GM12873 (cell line): Measurements from ENCODE around the gene KPNA1.

Experiments used
- TF ChIP-seq, protein P1 (sequence below): IDR thresholded peaks from 2 replicates; pipeline ENCODE4 v1.5.1; 2012; ENCODE audit warnings: low read depth, mild to moderate bottlenecking, moderate library complexity, low read length, control low read depth; ENCODE audit not compliant: insufficient read depth; ENCODE audit errors: missing control alignments

The KPNA1 gene

DNA sequence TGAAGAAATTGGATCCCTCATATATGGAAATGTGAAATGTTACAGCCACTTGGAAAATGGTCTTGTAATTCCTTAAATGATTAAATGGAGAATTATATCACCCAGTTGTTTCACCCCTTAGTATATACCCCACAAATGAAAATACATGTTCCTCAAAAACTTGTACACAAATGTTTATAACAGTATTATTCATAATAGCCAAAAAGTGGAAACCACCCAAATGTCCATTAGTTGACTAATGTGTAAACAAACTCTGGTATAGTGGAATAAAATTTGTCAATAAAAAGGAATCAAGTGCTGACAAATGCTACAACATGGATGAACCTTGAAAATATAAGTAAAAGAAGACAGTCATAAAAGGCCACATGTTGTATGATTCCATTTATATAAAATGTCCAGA is 118.2 kb downstream of the KPNA1 start:
- TF ChIP-seq, protein P1, sequence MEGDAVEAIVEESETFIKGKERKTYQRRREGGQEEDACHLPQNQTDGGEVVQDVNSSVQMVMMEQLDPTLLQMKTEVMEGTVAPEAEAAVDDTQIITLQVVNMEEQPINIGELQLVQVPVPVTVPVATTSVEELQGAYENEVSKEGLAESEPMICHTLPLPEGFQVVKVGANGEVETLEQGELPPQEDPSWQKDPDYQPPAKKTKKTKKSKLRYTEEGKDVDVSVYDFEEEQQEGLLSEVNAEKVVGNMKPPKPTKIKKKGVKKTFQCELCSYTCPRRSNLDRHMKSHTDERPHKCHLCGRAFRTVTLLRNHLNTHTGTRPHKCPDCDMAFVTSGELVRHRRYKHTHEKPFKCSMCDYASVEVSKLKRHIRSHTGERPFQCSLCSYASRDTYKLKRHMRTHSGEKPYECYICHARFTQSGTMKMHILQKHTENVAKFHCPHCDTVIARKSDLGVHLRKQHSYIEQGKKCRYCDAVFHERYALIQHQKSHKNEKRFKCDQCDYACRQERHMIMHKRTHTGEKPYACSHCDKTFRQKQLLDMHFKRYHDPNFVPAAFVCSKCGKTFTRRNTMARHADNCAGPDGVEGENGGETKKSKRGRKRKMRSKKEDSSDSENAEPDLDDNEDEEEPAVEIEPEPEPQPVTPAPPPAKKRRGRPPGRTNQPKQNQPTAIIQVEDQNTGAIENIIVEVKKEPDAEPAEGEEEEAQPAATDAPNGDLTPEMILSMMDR = no peak

DNA sequence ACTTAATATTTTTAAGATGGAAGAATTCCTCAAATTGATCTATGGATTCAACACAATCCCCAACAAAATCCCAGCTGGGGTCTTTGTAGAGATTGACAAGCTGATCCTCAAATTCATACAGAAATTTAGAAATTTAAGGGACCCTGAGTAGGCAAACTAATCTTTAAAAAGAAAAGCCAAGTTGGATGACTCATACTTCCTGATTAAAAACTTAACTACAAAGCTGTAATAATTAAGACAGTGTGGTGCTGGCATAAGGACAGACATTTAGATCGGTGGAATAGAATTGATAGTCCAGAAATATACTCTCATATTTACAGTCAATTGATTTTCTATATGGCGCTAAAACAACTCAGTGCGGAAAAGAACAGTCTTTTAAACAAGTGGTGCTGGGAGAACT is 119.2 kb downstream of the KPNA1 start:
- TF ChIP-seq, protein P1 = no peak

DNA sequence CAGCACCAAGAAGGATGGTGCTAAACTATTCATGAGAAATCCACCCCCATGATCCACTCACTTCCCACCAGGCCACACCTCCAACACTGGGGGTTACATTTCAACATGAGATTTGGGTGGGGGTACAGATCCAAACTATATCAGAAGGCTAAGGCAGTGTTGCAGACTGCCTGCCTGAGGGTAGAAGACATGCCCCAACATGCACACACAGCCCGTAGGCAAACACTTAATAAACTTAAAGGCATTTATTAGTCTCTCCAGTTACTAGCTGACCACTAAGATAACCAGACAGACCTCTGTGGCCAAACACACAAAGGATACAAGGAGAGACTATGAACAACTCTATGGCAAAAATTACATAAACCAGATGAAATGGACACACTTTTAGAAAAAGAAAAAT is 120.6 kb downstream of the KPNA1 start:
- TF ChIP-seq, protein P1 = no peak

DNA sequence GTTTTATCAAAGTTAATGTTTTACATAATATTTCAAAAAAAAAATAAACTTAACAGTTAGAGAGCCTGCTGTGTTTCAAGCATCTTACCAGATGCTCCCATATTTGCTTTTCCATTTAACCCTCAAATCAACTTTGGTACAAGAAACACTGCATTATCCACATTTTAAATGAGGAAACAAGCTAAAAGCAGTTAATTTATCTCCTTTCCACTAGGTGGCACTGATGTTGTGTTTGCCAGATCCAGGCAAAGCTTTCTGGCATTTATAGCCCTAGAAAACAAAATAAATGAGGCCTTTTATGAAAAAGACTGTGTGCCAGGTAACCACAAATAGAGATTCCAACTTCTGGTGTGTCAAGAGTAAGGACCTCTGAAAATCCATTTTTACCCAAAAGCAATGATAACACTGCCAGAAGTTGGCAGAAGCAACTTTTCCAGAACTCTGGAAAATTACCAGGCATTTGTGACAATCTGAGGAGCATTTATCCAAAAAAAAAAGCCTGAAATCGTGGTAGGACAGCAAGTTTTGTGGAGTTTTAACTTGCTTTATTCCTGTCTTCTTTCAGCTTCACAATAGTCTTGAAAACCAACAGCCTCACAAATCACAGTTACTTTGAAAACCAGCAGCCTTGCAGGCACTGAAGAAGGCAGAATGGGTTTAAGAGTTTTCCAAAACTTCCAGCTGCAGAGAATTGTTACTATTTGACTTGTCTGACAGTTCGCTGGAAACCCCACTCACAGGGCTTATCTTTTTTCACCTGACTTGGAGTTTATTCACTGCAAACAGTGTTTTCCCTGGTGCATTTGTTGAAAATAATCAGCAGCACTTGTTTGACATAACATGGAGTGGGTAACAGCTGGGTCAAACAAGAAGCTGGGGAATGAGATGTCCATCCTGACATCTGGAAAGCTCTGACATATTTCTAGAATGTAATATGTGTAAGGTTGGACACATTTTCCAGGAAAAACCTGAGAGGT is 121.6 kb downstream of the KPNA1 start:
- TF ChIP-seq, protein P1 = peak; percentile 67

DNA sequence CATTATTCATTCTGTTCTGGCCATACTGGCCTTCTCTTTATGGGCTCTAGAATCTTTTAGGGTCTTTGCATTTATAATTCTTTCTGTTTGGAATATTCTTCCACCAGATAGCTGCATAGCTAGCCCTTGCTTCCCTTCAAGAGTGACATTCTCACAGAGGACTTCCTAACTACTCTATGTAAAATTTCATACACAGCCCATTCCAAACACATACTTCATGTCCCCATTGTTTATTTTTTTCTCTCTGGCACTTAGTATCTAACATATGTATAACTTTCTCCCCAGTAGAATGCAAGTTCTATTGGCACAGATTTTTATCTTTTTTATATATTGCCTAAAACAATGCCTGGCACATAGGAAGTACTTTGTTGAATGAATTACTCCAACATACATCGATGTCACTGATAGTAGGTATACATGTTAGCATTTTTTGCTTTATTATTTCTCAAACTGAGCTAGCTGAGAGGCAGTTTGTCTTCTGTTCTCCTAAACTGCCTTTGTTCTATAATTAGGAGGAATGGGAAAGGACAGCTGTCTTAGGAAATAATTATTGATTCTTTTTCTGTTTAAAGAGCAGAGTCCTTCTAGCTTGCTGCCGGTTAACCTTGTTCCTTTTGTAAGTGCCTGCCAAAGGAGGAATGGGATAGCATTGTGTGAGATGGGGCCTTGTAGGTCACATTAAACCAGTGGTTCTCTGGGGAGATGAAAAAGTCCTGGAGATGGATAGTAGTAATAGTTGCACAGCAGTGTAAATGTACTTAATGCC is 122.9 kb downstream of the KPNA1 start:
- TF ChIP-seq, protein P1 = no peak

DNA sequence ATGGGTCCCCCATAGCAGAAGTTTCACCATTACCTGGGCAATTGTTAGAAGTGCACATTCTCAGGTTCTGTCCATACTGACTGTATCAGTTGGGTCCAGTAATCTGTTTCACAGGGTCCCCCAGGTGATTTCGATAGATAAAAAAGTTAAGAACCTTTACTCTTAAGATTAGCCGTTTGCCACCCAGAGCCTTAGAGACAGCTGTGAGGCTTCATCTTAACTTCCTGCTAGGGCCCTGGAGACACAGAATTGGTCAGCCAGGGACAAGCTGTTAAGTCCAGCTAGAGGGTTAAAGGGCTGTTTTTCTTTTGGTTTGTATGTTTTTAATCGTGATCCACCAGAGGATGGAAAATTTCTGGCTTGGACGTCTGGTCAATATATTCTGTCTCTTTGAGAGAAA is 124.1 kb downstream of the KPNA1 start:
- TF ChIP-seq, protein P1 = no peak

DNA sequence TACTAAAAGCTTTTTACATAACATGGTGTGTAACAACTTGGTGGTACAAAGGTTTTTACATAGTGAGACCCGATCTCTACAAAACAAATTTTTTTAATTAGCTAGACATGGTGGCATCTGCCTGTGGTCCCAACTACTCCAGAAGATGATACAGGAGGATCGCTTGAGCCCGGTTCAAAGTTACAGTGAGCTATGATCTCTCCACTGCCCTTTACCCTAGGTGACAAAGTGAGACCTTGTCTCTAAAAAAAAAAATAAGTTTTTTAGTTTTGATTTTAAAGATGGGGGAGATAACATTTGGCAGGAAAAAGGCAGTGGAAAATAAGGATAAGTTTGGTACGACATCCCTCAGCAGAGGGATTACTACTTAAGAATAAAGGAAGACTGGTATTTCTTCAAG is 124.8 kb downstream of the KPNA1 start:
- TF ChIP-seq, protein P1 = no peak
